ENCODE data around the gene TNFSF13.

Gene TNFSF13

GRCh38 chr17:7576432-7576937, 17.9 kb downstream of the TNFSF13 start:
- DNase-seq: peak; percentile 47

DNA sequence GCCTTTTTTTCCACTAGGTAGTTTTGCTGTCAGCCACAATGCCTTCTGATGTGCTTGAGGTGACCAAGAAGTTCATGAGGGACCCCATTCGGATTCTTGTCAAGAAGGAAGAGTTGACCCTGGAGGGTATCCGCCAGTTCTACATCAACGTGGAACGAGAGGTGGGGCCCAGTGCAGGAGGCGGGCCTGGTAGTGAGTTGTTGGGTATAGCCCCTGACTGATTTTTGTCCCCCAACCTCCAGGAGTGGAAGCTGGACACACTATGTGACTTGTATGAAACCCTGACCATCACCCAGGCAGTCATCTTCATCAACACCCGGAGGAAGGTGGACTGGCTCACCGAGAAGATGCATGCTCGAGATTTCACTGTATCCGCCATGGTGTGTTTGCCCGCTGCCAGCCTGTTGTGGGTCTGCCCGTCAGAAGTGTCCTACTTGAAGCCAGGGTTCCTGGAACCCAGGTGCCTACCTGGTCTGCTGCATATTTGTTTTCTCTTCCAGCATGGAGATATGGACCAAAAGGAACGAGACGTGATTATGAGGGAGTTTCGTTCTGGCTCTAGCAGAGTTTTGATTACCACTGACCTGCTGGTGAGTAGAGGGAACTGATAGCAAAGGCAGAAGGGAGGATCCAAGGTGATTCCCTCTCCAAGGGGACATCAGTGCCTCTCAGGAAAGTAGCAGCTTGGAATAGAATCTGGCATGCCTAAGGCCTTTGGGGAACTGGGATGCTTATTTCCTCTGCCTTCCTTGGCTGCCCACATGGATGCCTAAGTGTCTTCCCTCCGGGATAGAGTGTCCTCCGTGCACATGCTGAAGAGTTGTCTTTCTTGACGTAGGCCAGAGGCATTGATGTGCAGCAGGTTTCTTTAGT, 19.0 kb downstream of the TNFSF13 start:
- peak; percentile 59 for DNase-seq

DNA sequence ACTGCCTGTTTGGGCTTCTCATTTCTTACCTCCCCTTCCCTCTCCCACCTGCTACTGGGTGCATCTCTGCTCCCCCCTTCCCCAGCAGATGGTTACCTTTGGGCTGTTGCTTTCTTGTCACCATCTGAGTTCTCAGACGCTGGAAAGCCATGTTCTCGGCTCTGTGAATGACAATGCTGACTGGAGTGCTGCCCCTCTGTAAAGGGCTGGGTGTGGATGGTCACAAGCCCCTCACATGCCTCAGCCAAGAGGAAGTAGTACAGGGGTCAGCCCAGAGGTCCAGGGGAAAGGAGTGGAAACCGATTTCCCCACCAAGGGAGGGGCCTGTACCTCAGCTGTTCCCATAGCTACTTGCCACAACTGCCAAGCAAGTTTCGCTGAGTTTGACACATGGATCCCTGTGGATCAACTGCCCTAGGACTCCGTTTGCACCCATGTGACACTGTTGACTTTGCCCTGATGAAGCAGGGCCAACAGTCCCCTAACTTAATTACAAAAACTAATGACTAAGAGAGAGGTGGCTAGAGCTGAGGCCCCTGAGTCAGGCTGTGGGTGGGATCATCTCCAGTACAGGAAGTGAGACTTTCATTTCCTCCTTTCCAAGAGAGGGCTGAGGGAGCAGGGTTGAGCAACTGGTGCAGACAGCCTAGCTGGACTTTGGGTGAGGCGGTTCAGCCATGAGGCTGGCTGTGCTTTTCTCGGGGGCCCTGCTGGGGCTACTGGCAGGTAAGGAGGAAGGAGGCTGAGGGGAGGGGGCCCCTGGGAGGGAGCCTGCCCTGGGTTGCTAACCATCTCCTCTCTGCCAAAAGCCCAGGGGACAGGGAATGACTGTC, 20.7 kb downstream of the TNFSF13 start, which contains the start of gene CD68:
TSS of gene CD68 (plus strand) at position 638 of the 833 bp plus-strand sequence. CDS start at position 678, 40 bp downstream.
- peak; percentile 93 for DNase-seq

GRCh38 chr17:7579834-7580603, 21.5 kb downstream of the TNFSF13 start:
- DNase-seq: peak; percentile 70

DNA sequence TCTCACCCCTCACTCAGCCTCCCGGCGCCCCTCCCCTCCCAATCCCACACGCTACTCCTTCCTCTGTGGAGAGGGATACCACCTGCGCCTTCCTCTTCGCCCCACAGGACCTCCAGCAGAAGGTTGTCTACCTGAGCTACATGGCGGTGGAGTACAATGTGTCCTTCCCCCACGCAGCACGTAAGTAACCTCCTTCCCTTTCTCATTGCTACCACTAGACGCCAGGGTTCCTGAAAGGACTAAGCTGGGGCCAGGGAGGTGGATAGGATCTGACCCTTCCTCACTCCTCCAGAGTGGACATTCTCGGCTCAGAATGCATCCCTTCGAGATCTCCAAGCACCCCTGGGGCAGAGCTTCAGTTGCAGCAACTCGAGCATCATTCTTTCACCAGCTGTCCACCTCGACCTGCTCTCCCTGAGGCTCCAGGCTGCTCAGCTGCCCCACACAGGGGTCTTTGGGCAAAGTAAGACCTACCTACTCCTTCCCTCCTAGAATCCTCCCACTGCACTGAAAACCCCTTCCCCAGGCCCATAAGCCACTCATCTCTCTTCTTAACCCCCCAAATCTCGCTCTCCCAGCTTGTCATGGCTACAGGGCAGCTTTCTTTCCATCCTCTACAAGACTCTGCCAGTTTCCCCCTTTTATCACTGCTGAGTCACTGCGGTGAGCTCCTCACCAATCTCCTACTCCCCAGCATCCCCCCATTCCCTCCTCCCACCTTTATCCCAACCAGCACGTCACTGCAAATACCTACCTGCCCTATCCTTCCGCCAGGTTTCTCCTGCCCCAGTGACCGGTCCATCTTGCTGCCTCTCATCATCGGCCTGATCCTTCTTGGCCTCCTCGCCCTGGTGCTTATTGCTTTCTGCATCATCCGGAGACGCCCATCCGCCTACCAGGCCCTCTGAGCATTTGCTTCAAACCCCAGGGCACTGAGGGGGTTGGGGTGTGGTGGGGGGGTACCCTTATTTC, 22.3 kb downstream of the TNFSF13 start:
- DNase-seq: peak; percentile 33

DNA sequence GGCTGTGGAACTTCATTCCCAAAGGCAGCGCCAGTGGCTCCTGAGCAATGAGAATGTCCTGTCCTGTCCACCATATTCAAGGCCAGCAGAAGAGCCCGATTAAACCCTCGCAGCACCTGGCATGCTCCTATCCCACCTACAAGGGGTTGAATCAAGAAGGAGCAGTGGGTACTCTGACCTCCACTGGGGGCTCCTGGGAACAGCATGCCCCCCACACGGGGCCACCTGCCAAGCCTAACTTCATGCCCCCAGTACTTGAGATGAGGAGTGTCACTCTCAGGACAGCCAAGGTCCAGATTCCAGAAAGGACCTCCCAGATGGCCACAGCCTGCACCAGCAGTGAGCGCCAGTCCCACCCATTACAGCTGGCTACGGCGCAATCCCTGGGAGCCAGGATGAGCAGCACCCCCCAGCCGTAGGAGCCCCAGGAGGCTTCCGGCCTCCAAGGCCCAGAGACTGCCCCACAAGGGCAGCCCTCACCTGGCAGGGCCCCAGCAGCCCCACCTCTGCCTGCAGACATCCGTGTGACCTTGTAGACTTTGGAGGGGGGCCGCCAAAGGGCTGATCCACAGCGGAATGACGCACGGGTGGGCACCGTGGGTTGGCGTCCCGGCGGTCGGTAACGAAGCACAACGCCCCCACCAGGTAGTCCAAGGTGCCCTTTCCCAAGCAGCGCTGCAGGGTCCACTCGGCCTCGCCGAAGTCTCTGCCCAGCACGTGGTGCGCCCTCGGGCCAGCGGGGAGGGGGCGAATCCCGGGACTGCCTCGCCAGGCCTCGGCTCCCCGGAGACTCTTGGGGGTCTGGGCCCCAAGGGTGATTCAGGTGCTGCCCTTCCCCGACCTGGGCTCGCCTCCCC, 24.1 kb downstream of the TNFSF13 start:
- DNase-seq: peak; percentile 57

GRCh38 chr17:7583253-7584109, 24.9 kb downstream of the TNFSF13 start, which contains the start of gene MPDU1:
Gene MPDU1 (plus strand): TSS chr17:7583852. CDS start chr17:7583863, 11 bp downstream.
- DNase-seq: peak; percentile 99

- DNase-seq: peak; percentile 81
Measured at GRCh38 chr17:7586673-7587419, 28.3 kb downstream of the TNFSF13 start.

GRCh38 chr17:7587420-7588151, 29.0 kb downstream of the TNFSF13 start:
- DNase-seq: no peak

- no peak for DNase-seq
Measured at GRCh38 chr17:7588553-7589203, 30.1 kb downstream of the TNFSF13 start.

GRCh38 chr17:7589204-7589868, 30.8 kb downstream of the TNFSF13 start:
- peak; percentile 98 for DNase-seq

GRCh38 chr17:7589891-7590691, 31.5 kb downstream of the TNFSF13 start, which contains the start of gene SOX15:
Gene SOX15 (minus strand): TSS chr17:7590094. CDS start chr17:7589676, 418 bp downstream.
- DNase-seq: peak; percentile 44

GRCh38 chr17:7590743-7591142, 32.2 kb downstream of the TNFSF13 start:
- DNase-seq: peak; percentile 41

- no peak for DNase-seq
Measured at GRCh38 chr17:7591596-7591995, 33.0 kb downstream of the TNFSF13 start.

DNA sequence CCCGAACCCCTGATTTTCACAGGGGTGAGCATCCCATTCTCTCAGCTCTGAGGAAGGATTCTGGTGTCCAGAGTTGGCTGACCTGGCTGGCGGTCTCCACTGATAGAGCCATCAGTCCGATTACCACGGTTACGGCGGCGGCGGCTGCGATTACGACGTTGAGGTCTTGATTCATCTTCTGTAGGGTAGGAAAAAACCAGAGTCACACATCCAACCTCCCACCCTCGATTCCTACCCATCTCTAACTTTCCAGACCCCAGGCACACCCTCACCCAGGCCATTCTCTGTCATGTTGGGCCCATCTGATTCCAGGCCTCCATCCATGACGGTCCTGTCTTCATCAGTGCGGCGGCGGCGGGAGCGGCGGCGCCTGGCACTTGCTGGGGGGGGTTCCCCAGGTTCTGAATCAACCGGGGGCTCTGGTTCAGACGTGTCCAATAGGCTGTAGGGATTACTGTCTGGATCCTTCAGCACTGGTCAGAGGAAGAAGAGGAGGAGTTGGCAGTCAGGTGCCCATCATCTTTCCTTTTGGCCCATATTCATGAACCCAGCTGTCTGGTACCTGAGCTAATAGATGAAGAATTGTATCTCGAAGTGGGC, 34.0 kb downstream of the TNFSF13 start:
- DNase-seq: no peak

All from DMS53 (cell line).